Bronchial epithelial cell (primary cell): ENCODE measurements around the gene APOC3. TPM values are rescaled to one million over a fixed set of nuclear protein-coding genes. Genes with fewer than 3 reads are reported as not detected.

ENCODE experiments used
- DNase-seq: peaks from one replicate; pipeline ENCODE4 v3.0.0-alpha.2; 2010; ENCODE audit warnings: low read depth
- FAIRE-seq: peaks from 2 replicates; lab custom pipeline; 2011; peaks lifted over from hg19 to GRCh38; lab: Jason Lieb, UNC
- H3K27me3 ChIP-seq: 2 replicates; pipeline ENCODE4 v1.5.1; 2011; ENCODE audit warnings: low read length; ENCODE audit not compliant: control insufficient read depth, insufficient read depth
- H3K36me3 ChIP-seq: 2 replicates; pipeline ENCODE4 v1.5.1; 2011; ENCODE audit warnings: low read length; ENCODE audit not compliant: control insufficient read depth, insufficient read depth
- H3K4me3 ChIP-seq: 2 replicates; pipeline ENCODE4 v1.5.1; 2011; ENCODE audit warnings: mild to moderate bottlenecking, low read depth, low read length, control low read depth
- CTCF ChIP-seq: IDR thresholded peaks from 2 replicates; pipeline ENCODE4 v1.5.1; 2011; ENCODE audit warnings: mild to moderate bottlenecking, moderate library complexity, low read length, control low read depth, inconsistent platforms; ENCODE audit not compliant: insufficient read depth, severe bottlenecking
- total RNA-seq: library from RNA; depleted of rRNA; stranded (reverse); fragments of >200 nt; gene quantifications from 2 replicates; pipeline ENCODE4 v1.2.1, GENCODE V29; 2014

APOC3 gene
- total RNA-seq, 1 donor from 2014 or later = not detected

- Histone ChIP-seq H3K4me3 (no peak within 1 kb of the TSS), H3K27me3 (no peaks in the 10 kb centered on the region), H3K36me3 (no peaks in the 10 kb centered on the region)
- DNase-seq (no peak), FAIRE-seq (no peak)
- no peak for TF ChIP-seq CTCF
Measured at GRCh38 chr11:116791813-116792143, 37.9 kb upstream of the APOC3 start, which contains the start of gene APOA5. Gene APOA5 (minus strand): TSS chr11:116791879. CDS start chr11:116791860, 19 bp downstream.

- FAIRE-seq (no peak), DNase-seq (no peak)
- H3K36me3 ChIP-seq = no peaks in the 10 kb centered on the region
- H3K27me3 ChIP-seq = no peaks in the 10 kb centered on the region
- TF ChIP-seq CTCF = no peak
- no peak overlapping the region for H3K4me3 ChIP-seq
Measured at GRCh38 chr11:116792144-116792868, 37.4 kb upstream of the APOC3 start.

GRCh38 chr11:116792869-116793771 lies 36.6 kb upstream of the APOC3 start:
- peak; percentile 88 for DNase-seq
- Histone ChIP-seq H3K36me3 (no peaks in the 10 kb centered on the region), H3K27me3 (no peaks in the 10 kb centered on the region), H3K4me3 (no peak overlapping the region)
- peak; percentile 28 for FAIRE-seq
- TF ChIP-seq CTCF = no peak

- H3K27me3 ChIP-seq = no peaks in the 10 kb centered on the region
- FAIRE-seq = no peak
- peak; percentile 27 for DNase-seq
- H3K36me3 ChIP-seq = no peaks in the 10 kb centered on the region
- no peak for TF ChIP-seq CTCF
- no peak overlapping the region for H3K4me3 ChIP-seq
Measured at GRCh38 chr11:116793772-116794097, 36.0 kb upstream of the APOC3 start.

GRCh38 chr11:116794851-116795250 lies 34.9 kb upstream of the APOC3 start:
- DNase-seq = no peak
- H3K27me3 ChIP-seq = no peaks in the 10 kb centered on the region
- H3K4me3 ChIP-seq = no peak overlapping the region
- H3K36me3 ChIP-seq = no peaks in the 10 kb centered on the region
- no peak for TF ChIP-seq CTCF
- FAIRE-seq = no peak
